ENCODE results near the gene KDM4E. TPM values are rescaled to one million over a fixed set of nuclear protein-coding genes. Genes with fewer than 3 reads are reported as not detected.
"Not testable (repeated sequence)": the region's sequence is repeated elsewhere in the genome, so short reads cannot be mapped to it uniquely, and the experiment has no call there.

Gene KDM4E
- total and polyA plus RNA-seq, 2 experiments from 2014 or later, result not detected

- no peaks in the 10 kb centered on the region for H3K36me3 ChIP-seq
- TF ChIP-seq CTCF (IDR thresholded peaks at IDR 0.05; ENCODE audit: low read depth, low read length), result no peak
- no peak for DNase-seq (ENCODE audit: low read depth in 1 of 2, low spot score in 1 of 2)
- H3K9me3 ChIP-seq (ENCODE audit: low read depth), result no peaks in the 10 kb centered on the region
- H3K27me3 ChIP-seq, result no peaks in the 10 kb centered on the region
- no peak overlapping the region for H3K4me3 ChIP-seq
- H3K27ac ChIP-seq, result no peak overlapping the region
- H3K4me1 ChIP-seq (ENCODE audit: low read depth), result no peaks in the 10 kb centered on the region
Observed at GRCh38 chr11:95014184-95014821, 10.8 kb upstream of the KDM4E start.

GRCh38 chr11:95016139-95016538, 8.9 kb upstream of the KDM4E start:
- no peak for DNase-seq (ENCODE audit: low read depth in 1 of 2, low spot score in 1 of 2)
- no peak for TF ChIP-seq CTCF (IDR thresholded peaks at IDR 0.05; ENCODE audit: low read depth, low read length)
- no peak overlapping the region for H3K27ac ChIP-seq
- no peaks in the 10 kb centered on the region for H3K4me1 ChIP-seq (ENCODE audit: low read depth)
- H3K4me3 ChIP-seq, result no peak overlapping the region
- no peaks in the 10 kb centered on the region for H3K27me3 ChIP-seq
- no peaks in the 10 kb centered on the region for H3K9me3 ChIP-seq (ENCODE audit: low read depth)
- no peaks in the 10 kb centered on the region for H3K36me3 ChIP-seq

- not testable (repeated sequence) for H3K27ac ChIP-seq; H3K36me3 ChIP-seq; H3K4me1 ChIP-seq (ENCODE audit: low read depth); H3K27me3 ChIP-seq; DNase-seq (ENCODE audit: low read depth in 1 of 2, low spot score in 1 of 2); H3K9me3 ChIP-seq (ENCODE audit: low read depth); H3K4me3 ChIP-seq
Observed at GRCh38 chr11:95021468-95021867, 3.6 kb upstream of the KDM4E start.

GRCh38 chr11:95025594-95025993, 536 bp downstream of the KDM4E start:
- DNase-seq (ENCODE audit: low read depth in 1 of 2, low spot score in 1 of 2); H3K9me3 ChIP-seq (ENCODE audit: low read depth); H3K36me3 ChIP-seq; H3K4me1 ChIP-seq (ENCODE audit: low read depth); H3K27ac ChIP-seq; H3K27me3 ChIP-seq; H3K4me3 ChIP-seq: not testable (repeated sequence)

- H3K27me3 ChIP-seq, result no peaks in the 10 kb centered on the region
- no peak overlapping the region for H3K27ac ChIP-seq
- TF ChIP-seq CTCF (IDR thresholded peaks at IDR 0.05; ENCODE audit: low read depth, low read length), result no peak
- no peaks in the 10 kb centered on the region for H3K9me3 ChIP-seq (ENCODE audit: low read depth)
- no peak overlapping the region for H3K4me3 ChIP-seq
- H3K36me3 ChIP-seq, result no peaks in the 10 kb centered on the region
- no peaks in the 10 kb centered on the region for H3K4me1 ChIP-seq (ENCODE audit: low read depth)
- no peak for DNase-seq (ENCODE audit: low read depth in 1 of 2, low spot score in 1 of 2)
Observed at GRCh38 chr11:95028357-95028756, 3.3 kb downstream of the KDM4E start.

- DNase-seq (ENCODE audit: low read depth in 1 of 2, low spot score in 1 of 2), result no peak
- Histone ChIP-seq H3K4me1 (ENCODE audit: low read depth) (no peaks in the 10 kb centered on the region), H3K27ac (no peak overlapping the region), H3K4me3 (no peak overlapping the region), H3K27me3 (no peaks in the 10 kb centered on the region), H3K9me3 (ENCODE audit: low read depth) (no peaks in the 10 kb centered on the region), H3K36me3 (no peaks in the 10 kb centered on the region)
- TF ChIP-seq CTCF (IDR thresholded peaks at IDR 0.05; ENCODE audit: low read depth, low read length), result no peak
Observed at GRCh38 chr11:95033051-95033450, 8.0 kb downstream of the KDM4E start.

- no peak for DNase-seq (ENCODE audit: low read depth in 1 of 2, low spot score in 1 of 2)
- Histone ChIP-seq H3K27ac (no peak overlapping the region), H3K36me3 (no peaks in the 10 kb centered on the region), H3K4me3 (no peak overlapping the region), H3K4me1 (ENCODE audit: low read depth) (no peaks in the 10 kb centered on the region), H3K9me3 (ENCODE audit: low read depth) (no peaks in the 10 kb centered on the region), H3K27me3 (no peaks in the 10 kb centered on the region)
- TF ChIP-seq CTCF (IDR thresholded peaks at IDR 0.05; ENCODE audit: low read depth, low read length), result no peak
Observed at GRCh38 chr11:95035316-95035715, 10.3 kb downstream of the KDM4E start.

Data from cardiac muscle cell (in vitro differentiated cells and primary cell).